Measurements from ENCODE around the gene RNASE4.

Gene RNASE4

GRCh38 chr14:20743556-20743955 is 59.2 kb downstream of the RNASE4 start:
- Histone ChIP-seq H3K9me2 (replicated peaks; ENCODE audit: control insufficient read depth, low read length) (no peaks in the 10 kb centered on the region), H3K4me2 (ENCODE audit: low read length) (no peak overlapping the region), H3K27ac (ENCODE audit: low read depth, low read length) (no peak overlapping the region), H3K79me2 (ENCODE audit: control insufficient read depth, low read length) (no peaks in the 10 kb centered on the region), H3K36me3 (ENCODE audit: control insufficient read depth, low read length) (no peaks in the 10 kb centered on the region), H3K27me3 (ENCODE audit: control insufficient read depth, low read length) (0 out of 2 replicates have a peak, but pooled peaks cover 4% of the 10 kb centered on the region), H3K4me1 (ENCODE audit: control insufficient read depth, low read length) (no peaks in the 10 kb centered on the region), H3F3A (ENCODE audit: control insufficient read depth, insufficient read depth) (no peaks in the 10 kb centered on the region), H3K4me3 (ENCODE audit: low read length) (no peak overlapping the region), H4K20me1 (ENCODE audit: control insufficient read depth, insufficient read depth, low read depth, low read length) (no peaks in the 10 kb centered on the region), H3K9me3 (ENCODE audit: control insufficient read depth, insufficient read depth, low read length) (no peaks in the 10 kb centered on the region)
- TF ChIP-seq CTCF (IDR thresholded peaks at IDR 0.05; ENCODE audit: low read depth, low read length, poor library complexity, severe bottlenecking) (no peak), EZH2phosphoT487 (IDR thresholded peaks at IDR 0.05; ENCODE audit: borderline replicate concordance, low read length) (no peak)

DNA sequence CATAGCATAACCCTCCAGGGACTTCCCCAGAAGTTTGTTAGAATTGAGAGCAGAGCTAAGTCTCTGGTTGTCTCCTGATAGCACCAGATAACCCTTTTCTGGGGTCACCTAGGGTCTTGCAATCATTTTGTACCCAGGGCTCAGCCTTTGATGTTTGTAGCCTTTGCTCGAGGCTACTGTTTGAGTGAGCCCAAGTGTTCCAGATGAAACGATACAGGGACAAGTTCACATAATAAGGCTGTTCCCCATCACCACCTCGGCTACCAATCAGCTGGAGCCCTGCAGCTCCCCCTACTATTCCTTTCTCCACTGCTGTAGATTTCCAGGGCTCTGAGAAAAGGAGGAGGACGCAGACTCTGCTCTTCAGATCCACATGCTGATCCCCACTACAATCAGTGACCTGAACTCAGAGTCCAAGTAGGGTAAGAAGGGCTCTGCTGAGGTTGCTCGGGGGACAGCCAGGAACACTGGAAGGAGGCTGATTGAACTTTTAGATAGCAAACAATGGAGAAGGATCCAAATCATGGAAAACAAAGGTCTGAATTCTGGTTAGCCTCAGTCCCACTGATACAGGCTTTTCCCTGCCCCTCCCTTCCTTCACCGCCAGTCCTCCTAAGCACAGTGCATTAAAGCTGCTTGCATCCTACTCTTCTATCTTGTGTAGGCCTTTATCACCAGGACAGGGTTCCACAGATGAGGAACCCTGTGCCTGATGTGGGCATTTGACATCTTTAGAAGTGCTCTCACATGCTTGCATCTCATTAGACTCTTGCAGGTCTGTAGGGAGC is 61.4 kb downstream of the RNASE4 start, which contains the start of gene EDDM3A:
TSS of gene EDDM3A (plus strand) at position 317 of the 788 bp plus-strand sequence. CDS start 1,694 bp downstream, outside the sequence.
- no peaks in the 10 kb centered on the region for H3K9me2 ChIP-seq (replicated peaks; ENCODE audit: control insufficient read depth, low read length)
- no peak within 1 kb of the TSS for H3K4me3 ChIP-seq (ENCODE audit: low read length)
- H3K4me2 ChIP-seq (ENCODE audit: low read length), result no peak within 1 kb of the TSS
- no peaks in the 10 kb centered on the region for H3K36me3 ChIP-seq (ENCODE audit: control insufficient read depth, low read length)
- 0 out of 2 replicates have a peak, but pooled peaks cover 4% of the 10 kb centered on the region for H3K27me3 ChIP-seq (ENCODE audit: control insufficient read depth, low read length)
- H3K27ac ChIP-seq (ENCODE audit: low read depth, low read length), result no peak within 1 kb of the TSS
- no peaks in the 10 kb centered on the region for H3F3A ChIP-seq (ENCODE audit: control insufficient read depth, insufficient read depth)
- no peaks in the 10 kb centered on the region for H3K79me2 ChIP-seq (ENCODE audit: control insufficient read depth, low read length)
- no peaks in the 10 kb centered on the region for H4K20me1 ChIP-seq (ENCODE audit: control insufficient read depth, insufficient read depth, low read depth, low read length)
- TF ChIP-seq EZH2phosphoT487 (IDR thresholded peaks at IDR 0.05; ENCODE audit: borderline replicate concordance, low read length) (no peak), CTCF (IDR thresholded peaks at IDR 0.05; ENCODE audit: low read depth, low read length, poor library complexity, severe bottlenecking) (no peak)
- no peaks in the 10 kb centered on the region for H3K9me3 ChIP-seq (ENCODE audit: control insufficient read depth, insufficient read depth, low read length)
- no peaks in the 10 kb centered on the region for H3K4me1 ChIP-seq (ENCODE audit: control insufficient read depth, low read length)

DNA sequence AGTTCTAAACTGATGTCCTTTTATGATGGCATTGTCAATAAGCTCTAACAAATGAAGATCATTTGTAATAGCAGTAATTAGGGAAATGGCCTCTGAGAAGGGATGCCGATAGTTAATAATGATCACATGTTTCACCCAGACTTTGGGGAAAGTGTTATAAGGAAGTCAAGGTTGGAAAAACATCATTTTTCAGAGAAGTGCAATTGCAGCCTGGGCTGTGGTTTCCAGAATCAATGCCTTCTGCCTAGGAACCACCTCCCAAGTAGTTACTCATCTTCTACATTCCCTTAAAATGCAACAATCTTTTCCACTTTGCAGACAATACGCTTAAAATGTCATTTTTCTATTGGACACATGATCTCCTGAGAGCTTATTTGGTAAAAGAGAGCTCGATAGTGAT is 62.2 kb downstream of the RNASE4 start:
- no peak overlapping the region for H3K4me2 ChIP-seq (ENCODE audit: low read length)
- H3K79me2 ChIP-seq (ENCODE audit: control insufficient read depth, low read length), result no peaks in the 10 kb centered on the region
- no peaks in the 10 kb centered on the region for H3K4me1 ChIP-seq (ENCODE audit: control insufficient read depth, low read length)
- H4K20me1 ChIP-seq (ENCODE audit: control insufficient read depth, insufficient read depth, low read depth, low read length), result no peaks in the 10 kb centered on the region
- H3K4me3 ChIP-seq (ENCODE audit: low read length), result no peak overlapping the region
- no peak overlapping the region for H3K27ac ChIP-seq (ENCODE audit: low read depth, low read length)
- no peaks in the 10 kb centered on the region for H3F3A ChIP-seq (ENCODE audit: control insufficient read depth, insufficient read depth)
- H3K27me3 ChIP-seq (ENCODE audit: control insufficient read depth, low read length), result 0 out of 2 replicates have a peak, but pooled peaks cover 4% of the 10 kb centered on the region
- TF ChIP-seq EZH2phosphoT487 (IDR thresholded peaks at IDR 0.05; ENCODE audit: borderline replicate concordance, low read length) (no peak), CTCF (IDR thresholded peaks at IDR 0.05; ENCODE audit: low read depth, low read length, poor library complexity, severe bottlenecking) (no peak)
- H3K9me2 ChIP-seq (replicated peaks; ENCODE audit: control insufficient read depth, low read length), result no peaks in the 10 kb centered on the region
- no peaks in the 10 kb centered on the region for H3K9me3 ChIP-seq (ENCODE audit: control insufficient read depth, insufficient read depth, low read length)
- H3K36me3 ChIP-seq (ENCODE audit: control insufficient read depth, low read length), result no peaks in the 10 kb centered on the region
